ENCODE data around the gene ZFP14.

DNA sequence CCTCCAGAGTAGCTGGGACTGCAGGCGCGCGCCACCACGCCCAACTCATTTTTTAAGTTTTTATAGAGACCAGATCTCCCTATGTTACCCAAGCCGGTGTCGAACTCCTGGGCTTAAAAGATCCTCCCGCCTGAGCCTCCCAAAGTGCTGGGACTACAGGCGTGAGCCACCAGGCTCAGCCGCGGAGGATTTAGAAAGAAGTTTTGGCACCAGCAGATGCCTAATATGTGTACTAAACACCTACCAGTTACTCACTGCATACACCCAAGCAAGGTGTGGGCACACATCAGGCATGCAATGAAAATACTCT is 464 bp upstream of the ZFP14 start:
- TF ChIP-seq CTCF (conservative IDR thresholded peaks at IDR 0.05; ENCODE audit: low read depth, low read length), result no peak
- no peak for TF ChIP-seq POLR2A (IDR thresholded peaks at IDR 0.05; ENCODE audit: low read depth, low read length)
- TF ChIP-seq RFX5 (IDR thresholded peaks at IDR 0.05; ENCODE audit: low read depth, low read length), result no peak

Data from IMR-90 (cell line).